NCI-H2227 (cell line): ENCODE data around the gene RAB11B.
"Not testable (repeated sequence)": the region's sequence is repeated elsewhere in the genome, so short reads cannot be mapped to it uniquely, and the experiment has no call there.

Source experiments
- DNase-seq: peaks from one replicate; lab custom pipeline; 2025; ENCODE audit not compliant: unreplicated experiment; lab: John Stamatoyannopoulos, UW

The RAB11B gene

DNA sequence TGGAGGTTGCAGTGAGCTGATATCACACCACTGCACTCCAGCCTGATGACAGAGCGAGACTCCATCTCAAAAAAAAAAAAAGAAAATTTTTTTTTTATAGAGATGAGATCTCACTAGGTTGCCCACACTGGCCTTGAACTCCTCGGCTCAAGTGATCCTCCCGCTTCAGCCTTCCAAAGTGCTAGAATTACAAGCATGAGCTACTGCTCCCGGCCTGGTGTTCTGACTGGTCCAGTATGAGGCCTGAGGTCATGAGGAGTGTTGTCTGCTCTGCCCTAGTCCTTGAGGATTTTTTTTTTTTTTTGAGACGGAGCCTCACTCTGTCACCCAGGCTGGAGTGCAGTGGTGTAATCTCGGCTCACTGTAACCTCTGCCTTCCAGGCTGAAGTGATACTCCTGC is 35.2 kb downstream of the RAB11B start:
- DNase-seq: not testable (repeated sequence)

DNA sequence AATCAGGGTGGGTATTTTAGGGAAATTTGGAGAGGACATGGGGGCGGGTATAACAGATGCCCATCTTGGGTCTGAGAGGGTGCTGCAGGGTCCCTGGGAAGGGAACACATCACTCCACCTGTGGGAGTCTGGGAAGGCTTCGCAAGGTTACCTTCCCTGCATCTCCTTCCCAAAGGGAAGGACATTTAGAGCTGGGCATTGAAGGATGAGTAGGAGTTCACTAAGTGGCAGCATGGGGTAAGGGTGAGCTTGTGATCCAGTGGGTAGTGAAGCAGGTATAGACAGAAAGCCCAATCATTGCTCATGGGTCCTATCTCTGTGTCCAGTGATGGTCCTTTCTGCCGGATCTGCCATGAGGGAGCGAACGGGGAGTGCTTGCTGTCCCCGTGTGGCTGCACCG is 36.1 kb downstream of the RAB11B start:
- DNase-seq: no peak

DNA sequence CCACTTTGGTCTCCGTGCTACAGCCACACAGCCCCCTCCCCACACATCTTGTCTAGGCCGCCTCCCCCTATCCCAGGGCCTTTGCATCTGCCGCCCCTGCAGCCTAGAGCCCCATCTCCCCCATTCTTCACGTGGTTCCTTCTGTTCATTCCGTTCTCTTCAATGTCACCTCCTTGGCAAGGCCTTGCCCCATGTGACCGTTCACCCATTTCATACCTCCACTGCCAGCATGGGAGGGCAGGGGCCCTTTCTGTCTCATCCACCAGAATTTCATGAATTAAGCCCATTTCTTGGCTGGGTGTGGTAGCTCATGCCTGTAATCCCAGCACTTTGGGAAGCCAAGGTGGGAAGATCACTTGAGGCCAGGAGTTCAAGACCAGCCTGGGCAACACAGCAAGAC is 38.9 kb downstream of the RAB11B start:
- DNase-seq: no peak

DNA sequence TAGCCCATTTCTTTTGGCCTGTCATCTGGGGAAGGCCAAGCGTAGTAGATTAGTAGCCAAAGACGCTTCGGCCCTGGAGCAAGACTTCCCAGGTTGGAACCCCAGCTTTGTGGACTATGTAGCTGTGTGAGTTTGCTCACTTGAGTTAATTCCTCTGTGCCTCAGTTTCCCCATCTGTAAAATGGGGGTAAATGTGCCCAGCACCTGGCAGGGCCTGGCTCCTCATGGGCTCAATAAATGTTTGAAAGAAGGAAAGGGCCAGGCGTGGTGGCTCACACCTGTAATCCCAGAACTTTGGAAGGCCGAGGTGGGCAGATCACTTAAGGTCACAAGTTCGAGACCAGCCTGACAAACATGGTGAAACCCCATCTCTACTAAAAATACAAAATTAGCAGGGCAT is 39.7 kb downstream of the RAB11B start:
- no peak for DNase-seq

DNA sequence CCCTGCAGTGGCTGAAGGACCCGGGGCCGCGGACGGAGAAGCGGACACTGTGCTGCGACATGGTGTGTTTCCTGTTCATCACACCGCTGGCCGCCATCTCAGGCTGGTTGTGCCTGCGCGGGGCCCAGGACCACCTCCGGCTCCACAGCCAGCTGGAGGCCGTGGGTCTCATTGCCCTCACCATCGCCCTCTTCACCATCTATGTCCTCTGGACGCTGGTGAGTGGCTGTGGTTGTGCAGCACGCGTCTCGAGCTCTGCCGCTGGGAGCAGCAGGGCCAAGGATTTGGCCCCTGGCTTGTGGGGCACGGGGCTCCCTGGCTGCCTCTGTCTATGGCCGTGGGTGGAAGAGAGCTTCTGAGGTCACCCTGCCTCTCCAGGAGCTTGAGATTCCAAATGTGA is 40.5 kb downstream of the RAB11B start:
- DNase-seq: no peak

DNA sequence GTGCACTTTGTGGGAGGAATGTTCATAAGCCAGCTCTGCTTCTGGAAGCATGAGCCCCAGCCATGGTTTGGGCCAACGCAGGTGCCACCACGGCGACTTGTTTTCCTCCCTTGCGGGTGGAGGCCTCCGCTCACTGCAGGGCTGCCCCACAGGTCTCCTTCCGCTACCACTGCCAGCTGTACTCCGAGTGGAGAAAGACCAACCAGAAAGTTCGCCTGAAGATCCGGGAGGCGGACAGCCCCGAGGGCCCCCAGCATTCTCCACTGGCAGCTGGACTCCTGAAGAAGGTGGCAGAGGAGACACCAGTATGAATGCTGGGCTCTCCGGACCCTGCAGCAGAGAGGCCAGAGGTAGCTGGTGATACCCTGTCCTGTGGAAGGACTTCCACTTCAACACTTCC is 48.1 kb downstream of the RAB11B start:
- DNase-seq: no peak

DNA sequence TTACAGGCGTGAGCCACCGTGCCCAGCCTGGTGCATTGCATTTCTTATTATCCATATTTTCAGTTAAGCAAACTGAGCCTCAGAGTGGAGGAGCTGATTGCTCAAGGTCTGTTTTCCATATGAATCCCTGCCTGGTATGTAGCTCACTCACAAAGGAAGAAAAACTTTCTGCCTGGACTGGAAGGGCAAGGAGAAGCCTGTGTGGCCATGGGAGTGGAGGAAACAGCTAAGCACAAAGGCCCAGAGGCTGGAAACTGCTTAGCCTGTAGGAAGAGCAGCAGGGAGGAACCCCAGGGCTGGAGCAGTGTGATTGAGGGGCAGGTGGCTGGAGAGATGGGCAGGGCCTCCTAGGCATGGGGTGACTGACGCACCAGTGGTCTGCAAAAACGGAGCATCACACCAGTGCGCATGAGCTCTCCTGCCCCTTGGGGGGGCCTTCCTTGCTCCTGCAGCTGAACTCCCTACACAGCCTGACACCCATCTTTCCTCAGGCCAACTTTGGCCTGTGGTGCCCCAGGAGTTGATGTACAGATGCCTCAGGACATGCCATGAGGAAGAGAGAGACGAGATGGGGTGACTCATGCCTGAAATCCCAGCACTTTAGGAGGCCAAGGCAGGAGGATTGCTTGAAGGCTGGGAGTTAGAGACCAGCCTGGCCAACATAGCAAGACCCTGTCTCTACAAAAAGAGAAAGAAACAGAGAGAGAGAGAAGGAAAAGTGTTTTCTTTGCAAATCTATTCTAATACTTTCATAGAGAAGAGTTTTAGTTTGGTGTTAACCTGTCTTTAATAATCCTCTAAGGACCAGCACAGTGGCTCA is 51.8 kb downstream of the RAB11B start:
- DNase-seq: no peak

DNA sequence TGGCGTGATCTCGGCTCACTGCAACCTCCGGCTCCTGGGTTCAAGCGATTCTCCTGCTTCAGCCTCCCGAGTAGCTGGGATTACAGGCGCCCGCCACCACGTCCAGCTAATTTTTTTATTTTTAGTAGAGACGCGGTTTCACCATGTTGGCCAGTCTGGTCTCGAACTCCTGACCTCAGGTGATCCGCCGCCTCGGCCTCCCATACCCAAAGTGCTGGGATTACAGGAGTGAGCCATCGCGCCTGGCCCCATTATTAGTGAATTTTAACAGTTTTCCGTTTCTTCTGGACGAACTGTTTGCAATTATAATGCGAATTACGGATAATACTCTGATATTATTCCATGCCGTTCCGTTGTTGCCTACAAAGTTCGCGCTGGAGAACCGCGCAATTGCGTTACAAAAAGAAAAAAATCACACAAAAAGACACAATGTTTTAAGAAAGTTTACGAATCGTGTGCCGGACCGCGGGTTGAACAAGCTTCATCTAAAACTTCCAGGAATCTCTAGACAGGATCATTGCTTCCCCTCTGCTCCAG is 54.0 kb downstream of the RAB11B start:
- DNase-seq: not testable (repeated sequence)

DNA sequence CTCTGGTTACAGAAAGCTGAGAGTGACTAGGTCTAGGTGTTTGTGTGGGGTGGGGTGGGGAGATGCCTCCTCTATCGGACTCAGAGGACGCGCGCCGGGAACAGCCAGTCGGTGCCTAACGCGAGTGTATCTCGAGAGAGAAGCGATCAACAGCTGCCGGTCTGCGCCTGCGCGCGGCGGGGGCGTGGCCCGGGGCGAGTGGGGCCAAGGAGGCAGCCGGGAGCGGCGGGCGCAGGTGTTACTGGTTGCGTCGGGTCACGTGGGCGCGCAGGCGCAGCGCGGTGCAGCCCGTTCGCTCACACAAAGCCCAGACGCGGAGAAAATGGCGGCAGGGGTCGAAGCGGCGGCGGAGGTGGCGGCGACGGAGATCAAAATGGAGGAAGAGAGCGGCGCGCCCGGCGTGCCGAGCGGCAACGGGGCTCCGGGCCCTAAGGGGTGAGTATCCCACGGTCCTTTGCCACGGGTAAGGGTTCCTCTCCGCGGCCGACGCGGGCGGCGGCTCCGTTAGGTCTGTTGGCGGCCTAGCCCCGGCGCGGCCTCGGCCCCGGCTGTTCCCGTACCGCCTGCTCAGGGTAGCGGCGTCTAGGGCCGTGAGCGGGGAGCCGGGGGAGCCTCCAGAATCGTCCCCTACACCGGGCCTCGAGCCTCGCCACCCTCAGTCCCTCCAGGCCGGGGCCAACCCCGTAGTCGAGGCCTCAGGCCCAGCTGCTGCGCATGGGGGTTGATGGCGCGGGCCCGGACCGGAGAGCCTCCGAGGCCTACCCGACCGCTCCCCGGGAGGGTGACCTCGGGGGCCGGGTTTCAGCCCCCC is 54.7 kb downstream of the RAB11B start, which contains the start of gene HNRNPM:
TSS of gene HNRNPM (plus strand) at position 299 of the 811 bp plus-strand sequence. CDS start at position 323, 24 bp downstream.
- DNase-seq: peak; percentile 98

DNA sequence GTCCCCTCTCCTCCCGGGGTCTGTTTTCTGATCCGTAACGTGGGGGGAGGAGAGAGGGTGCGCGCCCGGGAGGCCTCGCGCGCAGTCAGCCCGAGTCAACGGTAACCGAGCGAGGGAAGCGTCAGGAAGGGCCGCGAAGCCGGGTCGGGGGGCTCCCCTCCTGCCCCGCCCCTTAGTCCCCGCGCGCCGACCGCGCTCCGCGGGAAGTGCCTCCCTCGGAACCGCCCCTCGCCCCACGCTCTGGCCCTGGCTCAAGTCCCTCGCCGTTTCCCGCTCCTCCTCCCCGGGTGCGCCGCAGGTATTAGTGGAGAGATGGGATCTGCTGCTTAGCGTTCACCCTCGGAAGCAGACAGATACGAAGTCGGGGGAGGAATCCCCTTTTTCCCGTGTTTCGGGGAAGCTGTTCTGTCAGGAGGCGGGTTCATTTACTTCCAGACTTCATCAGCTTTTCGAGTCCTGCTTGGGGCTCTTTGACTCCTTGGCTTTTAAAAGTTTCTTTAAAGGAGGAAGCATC is 55.4 kb downstream of the RAB11B start:
- peak; percentile 65 for DNase-seq

DNA sequence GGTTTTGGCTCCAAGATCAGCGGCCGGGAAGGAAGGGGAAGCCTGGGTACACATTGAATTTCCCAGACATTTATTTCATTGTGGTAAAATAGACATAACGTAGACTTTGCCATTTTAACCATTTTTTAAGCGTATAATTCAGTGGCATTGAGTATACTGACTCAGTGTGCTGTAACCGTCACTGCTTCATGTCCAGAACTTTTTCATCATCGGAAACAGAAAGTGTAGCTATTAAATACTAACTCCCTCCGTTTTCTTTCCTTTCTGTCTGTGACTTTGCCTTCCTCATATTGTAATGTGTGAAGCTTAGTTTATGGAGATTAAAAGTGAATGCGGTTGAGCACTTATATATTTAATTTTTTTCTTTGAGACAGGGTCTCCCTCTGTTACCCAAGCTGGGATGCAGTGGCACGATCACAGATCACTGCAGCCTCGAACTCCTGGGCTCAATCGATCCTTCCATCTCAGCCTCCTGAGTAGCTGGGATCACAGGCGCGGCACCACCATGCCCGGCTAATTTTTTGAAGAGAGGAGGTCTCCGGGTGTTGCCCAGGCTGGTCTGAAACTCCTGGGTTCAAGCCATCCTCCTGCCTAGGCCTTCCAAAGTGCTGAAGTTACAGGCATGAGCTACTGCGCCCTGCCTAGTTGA is 56.0 kb downstream of the RAB11B start:
- DNase-seq: no peak

DNA sequence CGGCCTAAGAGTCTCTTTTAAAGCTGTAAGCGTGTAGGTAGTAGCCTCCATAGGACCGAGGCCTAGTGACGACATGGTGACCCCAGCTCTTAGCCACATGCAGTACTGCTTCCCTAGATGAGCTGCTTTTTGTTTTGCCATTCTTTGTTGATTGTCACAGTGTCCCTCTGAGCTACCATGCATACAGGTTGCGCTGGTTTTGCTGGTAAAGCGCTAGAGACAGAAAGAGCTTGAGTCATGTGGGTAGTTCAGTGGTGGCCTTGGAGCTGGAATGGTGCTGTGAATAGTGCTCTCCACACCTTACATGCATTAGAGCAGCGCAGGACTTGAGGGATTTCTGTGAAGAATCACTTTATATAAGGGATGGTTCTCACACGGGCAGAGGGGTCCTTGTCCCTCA is 59.7 kb downstream of the RAB11B start:
- no peak for DNase-seq

DNA sequence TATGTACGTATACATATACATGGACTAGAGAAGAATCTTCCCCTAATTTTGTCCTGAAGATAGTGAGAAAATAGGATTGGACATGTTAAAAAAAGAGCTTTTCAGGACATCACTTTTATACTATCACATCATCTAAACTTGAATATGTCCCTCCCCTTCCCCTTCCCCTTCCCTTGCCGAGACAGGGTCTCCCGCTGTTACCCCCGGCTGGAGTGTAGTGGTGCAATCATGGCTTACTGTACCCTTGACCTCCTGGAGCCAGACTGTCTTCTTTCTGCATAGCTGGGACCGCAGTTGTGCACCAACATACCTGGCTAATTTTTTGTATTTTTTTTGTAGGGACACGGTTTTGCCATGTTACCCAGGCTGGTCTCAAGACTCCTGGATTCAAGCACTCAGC is 61.2 kb downstream of the RAB11B start:
- no peak for DNase-seq

DNA sequence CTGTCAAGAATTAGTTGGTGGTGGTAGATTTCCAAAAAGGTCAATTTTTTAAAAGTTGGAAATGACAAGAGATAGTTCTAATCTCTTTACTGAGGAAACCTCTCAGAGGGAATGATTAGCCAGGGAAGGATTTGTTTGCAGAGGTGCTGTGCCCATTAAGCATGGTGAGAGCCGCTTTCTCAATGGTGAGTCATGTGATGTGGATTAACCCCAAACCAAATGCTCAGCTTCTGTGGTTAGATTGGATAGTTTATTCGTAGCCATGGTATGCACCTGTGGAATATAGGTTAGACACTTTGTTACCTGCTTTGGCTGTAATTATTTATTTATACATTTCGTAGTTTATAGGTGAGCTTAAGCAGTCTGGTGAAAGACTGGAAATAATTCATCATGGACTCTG is 61.7 kb downstream of the RAB11B start:
- DNase-seq: no peak

DNA sequence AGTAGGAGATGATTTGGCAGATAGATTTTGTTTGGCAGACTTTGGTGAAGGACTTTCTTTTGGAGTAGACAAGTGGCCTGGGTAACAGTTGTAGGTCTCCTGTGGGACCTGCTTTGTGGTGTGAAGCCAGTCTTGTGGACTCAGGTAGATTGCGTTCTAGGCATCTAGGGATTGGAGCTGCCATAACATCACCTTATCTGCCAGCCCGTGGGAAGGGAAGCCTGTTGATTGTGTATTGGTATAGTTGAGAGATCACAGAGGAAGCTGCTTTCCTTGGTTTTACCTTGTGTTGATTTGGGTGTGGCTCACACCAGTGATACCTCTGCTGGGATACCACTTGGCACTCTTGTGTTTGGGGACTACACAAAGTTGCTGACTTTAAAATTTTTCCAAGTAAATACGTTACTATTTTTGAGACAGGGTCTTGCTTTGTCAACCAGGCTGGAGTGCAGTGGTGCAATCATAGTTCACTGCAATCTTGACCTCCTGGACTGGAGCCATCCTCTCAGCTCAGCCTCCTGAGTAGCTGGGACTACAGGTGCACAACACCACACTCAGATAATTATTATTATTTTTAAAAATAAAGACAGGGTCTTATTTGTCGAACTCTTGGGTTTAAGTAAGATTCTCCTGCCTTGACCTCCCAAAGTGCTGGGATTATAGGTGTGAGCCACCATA is 62.4 kb downstream of the RAB11B start:
- no peak for DNase-seq

DNA sequence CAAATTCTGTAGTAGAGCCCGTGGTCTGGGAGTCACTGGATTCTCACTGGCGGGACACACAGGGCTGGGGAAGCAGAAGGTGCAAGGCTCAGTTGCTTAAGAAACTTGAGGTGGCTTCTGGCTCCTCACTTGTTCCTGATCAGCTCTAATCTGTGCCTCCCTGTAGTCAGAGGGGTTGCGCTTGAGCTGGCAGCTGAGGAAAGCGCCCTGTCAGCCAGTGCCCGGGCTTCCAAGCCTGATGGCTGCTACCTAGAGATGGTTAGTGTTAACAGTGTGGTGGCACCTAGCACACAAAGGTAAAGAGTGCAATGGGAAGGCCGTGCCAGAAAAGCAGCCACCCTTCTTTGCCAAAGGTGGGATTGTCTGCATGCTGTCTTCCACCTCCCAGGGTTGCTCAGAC is 63.5 kb downstream of the RAB11B start:
- no peak for DNase-seq
